Panc1 (cell line): Measurements from ENCODE around the gene SPPL2A.

Experiments used
- CTCF ChIP-seq: fragments of 450-650 bp; IDR thresholded peaks from 2 replicates; pipeline ENCODE4 v1.5.1; 2017; ENCODE audit warnings: mild to moderate bottlenecking
- POLR2AphosphoS5 ChIP-seq: IDR thresholded peaks from 2 replicates; pipeline ENCODE4 v1.6.1; 2012; ENCODE audit warnings: mild to moderate bottlenecking, low read depth, low read length, moderate library complexity
- REST ChIP-seq, 2 experiments: IDR thresholded peaks; 2 replicates each; pipeline ENCODE4 v1.6.1; 2011 to 2012; ENCODE audit warnings: low read depth in 2 of 2, control low read depth in 1 of 2, low read length in 1 of 2, mild to moderate bottlenecking in 1 of 2, moderate library complexity in 1 of 2; ENCODE audit not compliant: insufficient read depth in 1 of 2
- SIN3A ChIP-seq: IDR thresholded peaks from 2 replicates; pipeline ENCODE4 v1.6.1; 2012; ENCODE audit warnings: low read depth, mild to moderate bottlenecking, low read length, moderate library complexity, borderline replicate concordance; ENCODE audit not compliant: insufficient read depth
- TCF7L2 ChIP-seq: IDR thresholded peaks from 2 replicates; pipeline ENCODE4 v1.6.1; 2011; ENCODE audit warnings: mild to moderate bottlenecking, low read depth, low read length, inconsistent platforms

- TF ChIP-seq CTCF (no peak), REST (IDR thresholded peaks at IDR 0.05; ENCODE audit: insufficient read depth in 1 of 2, low read depth in 2 of 2, low read length in 1 of 2) (no peak), POLR2AphosphoS5 (no peak), SIN3A (no peak), TCF7L2 (no peak)
These were observed 33.2 kb upstream of the SPPL2A start for GRCh38 chr15:50798684-50799083.
